ENCODE results near the gene NOXO1.
A peak's percentile ranks its signal among the peaks of the same experiment; 100 is the strongest.

DNA sequence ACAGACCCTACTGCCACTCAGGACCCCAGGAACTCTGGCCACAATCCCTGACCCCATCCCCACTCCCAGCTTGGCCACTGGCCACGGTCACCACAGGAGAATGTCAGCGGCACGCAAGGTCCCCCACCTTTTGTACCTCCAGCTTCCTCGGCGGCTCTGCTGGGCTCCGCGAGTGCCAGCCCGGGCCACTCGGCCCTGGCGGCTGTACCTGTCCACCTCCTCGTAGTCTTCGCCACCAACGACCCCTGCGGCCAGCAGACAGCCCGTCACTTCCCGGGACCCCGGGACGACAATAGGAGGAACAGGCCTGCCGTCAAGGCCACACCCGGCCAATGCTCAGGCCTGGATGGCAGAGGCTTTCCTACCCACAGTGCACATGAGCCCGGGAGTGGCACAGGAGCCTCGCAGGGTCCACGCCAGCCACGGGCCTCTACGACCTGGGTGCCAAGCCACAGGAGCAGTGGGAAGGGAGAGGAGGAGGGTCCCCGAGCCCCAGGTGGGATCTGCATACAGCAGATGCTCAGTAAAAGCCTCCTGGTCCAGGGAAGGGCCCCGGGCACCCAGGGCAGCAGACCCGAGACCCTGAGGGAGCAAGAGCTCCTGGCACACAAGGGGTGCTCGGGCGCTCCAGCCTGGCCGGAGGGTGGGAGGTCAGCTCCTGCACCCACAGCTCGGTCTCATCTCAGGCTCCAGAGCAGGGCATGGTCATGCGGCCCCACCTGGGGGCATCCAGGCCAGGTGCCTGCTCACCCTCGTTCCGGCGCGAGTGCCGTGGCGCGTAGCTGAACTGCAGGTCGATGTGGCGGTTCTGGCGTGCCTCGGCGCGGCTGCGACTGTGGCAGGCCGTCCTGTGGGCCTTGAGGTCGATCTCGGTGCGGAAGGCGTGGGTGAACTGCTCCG is 20.4 kb upstream of the NOXO1 start:
- TF ChIP-seq, protein P1, sequence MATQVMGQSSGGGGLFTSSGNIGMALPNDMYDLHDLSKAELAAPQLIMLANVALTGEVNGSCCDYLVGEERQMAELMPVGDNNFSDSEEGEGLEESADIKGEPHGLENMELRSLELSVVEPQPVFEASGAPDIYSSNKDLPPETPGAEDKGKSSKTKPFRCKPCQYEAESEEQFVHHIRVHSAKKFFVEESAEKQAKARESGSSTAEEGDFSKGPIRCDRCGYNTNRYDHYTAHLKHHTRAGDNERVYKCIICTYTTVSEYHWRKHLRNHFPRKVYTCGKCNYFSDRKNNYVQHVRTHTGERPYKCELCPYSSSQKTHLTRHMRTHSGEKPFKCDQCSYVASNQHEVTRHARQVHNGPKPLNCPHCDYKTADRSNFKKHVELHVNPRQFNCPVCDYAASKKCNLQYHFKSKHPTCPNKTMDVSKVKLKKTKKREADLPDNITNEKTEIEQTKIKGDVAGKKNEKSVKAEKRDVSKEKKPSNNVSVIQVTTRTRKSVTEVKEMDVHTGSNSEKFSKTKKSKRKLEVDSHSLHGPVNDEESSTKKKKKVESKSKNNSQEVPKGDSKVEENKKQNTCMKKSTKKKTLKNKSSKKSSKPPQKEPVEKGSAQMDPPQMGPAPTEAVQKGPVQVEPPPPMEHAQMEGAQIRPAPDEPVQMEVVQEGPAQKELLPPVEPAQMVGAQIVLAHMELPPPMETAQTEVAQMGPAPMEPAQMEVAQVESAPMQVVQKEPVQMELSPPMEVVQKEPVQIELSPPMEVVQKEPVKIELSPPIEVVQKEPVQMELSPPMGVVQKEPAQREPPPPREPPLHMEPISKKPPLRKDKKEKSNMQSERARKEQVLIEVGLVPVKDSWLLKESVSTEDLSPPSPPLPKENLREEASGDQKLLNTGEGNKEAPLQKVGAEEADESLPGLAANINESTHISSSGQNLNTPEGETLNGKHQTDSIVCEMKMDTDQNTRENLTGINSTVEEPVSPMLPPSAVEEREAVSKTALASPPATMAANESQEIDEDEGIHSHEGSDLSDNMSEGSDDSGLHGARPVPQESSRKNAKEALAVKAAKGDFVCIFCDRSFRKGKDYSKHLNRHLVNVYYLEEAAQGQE (IDR thresholded peaks at IDR 0.05; ENCODE audit: low read depth, low read length): no peak
- TF ChIP-seq JUND (IDR thresholded peaks at IDR 0.05; ENCODE audit: low read depth, low read length) (no peak), FOXM1 (IDR thresholded peaks at IDR 0.05; ENCODE audit: low read depth, low read length) (no peak), POLR2A (IDR thresholded peaks at IDR 0.05; ENCODE audit: low read depth, low read length) (peak; percentile 26)
- TF ChIP-seq, protein P2, sequence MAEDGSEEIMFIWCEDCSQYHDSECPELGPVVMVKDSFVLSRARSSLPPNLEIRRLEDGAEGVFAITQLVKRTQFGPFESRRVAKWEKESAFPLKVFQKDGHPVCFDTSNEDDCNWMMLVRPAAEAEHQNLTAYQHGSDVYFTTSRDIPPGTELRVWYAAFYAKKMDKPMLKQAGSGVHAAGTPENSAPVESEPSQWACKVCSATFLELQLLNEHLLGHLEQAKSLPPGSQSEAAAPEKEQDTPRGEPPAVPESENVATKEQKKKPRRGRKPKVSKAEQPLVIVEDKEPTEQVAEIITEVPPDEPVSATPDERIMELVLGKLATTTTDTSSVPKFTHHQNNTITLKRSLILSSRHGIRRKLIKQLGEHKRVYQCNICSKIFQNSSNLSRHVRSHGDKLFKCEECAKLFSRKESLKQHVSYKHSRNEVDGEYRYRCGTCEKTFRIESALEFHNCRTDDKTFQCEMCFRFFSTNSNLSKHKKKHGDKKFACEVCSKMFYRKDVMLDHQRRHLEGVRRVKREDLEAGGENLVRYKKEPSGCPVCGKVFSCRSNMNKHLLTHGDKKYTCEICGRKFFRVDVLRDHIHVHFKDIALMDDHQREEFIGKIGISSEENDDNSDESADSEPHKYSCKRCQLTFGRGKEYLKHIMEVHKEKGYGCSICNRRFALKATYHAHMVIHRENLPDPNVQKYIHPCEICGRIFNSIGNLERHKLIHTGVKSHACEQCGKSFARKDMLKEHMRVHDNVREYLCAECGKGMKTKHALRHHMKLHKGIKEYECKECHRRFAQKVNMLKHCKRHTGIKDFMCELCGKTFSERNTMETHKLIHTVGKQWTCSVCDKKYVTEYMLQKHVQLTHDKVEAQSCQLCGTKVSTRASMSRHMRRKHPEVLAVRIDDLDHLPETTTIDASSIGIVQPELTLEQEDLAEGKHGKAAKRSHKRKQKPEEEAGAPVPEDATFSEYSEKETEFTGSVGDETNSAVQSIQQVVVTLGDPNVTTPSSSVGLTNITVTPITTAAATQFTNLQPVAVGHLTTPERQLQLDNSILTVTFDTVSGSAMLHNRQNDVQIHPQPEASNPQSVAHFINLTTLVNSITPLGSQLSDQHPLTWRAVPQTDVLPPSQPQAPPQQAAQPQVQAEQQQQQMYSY (CRISPR knock-in tag; IDR thresholded peaks at IDR 0.05): no peak

Data from GM12878 (cell line).